Tibial nerve (tissue), 4 donors: ENCODE measurements around the gene CNDP1.

Experiments used
- EP300 ChIP-seq, 2 donors: sonication (generic); formaldehyde crosslinking; IDR thresholded peaks; one replicate each; pipeline ENCODE4 v1.6.1; 2017; ENCODE audit warnings: antibody characterized with exemption in 2 of 2, mild to moderate bottlenecking in 1 of 2
- TF ChIP-seq, protein P1 (sequence below), 5 experiments: fragments of 200-600 bp in 3 of 5; fragments of 450-650 bp in 2 of 5; sonication (generic) in 3 of 5; IDR thresholded peaks; one replicate each; pipeline ENCODE4 v1.5.1; 2016 to 2019; ENCODE audit warnings: antibody characterized with exemption in 5 of 5, mild to moderate bottlenecking in 3 of 5, moderate library complexity in 2 of 5

DNA sequence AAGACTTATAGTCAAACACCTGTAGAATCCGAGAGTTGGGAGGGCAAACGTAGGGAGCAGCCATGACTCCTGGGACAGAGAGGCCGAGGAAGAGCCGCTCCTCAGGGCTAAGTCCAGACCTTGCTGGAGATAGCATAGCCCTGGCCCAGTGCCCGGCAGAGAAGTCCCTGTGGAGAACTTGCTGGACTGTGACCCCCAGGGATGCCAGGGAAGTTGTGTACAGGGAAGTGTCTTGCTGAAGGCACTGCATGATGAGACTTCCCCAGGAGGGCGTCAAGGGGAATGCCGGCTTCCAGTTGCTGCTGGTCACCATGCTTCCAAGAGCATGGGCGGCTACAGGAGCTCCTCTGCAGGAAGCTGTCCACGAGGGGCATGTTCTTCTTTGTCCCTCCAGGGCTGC lies 8.6 kb upstream of the CNDP1 start:
- TF ChIP-seq, protein P1, sequence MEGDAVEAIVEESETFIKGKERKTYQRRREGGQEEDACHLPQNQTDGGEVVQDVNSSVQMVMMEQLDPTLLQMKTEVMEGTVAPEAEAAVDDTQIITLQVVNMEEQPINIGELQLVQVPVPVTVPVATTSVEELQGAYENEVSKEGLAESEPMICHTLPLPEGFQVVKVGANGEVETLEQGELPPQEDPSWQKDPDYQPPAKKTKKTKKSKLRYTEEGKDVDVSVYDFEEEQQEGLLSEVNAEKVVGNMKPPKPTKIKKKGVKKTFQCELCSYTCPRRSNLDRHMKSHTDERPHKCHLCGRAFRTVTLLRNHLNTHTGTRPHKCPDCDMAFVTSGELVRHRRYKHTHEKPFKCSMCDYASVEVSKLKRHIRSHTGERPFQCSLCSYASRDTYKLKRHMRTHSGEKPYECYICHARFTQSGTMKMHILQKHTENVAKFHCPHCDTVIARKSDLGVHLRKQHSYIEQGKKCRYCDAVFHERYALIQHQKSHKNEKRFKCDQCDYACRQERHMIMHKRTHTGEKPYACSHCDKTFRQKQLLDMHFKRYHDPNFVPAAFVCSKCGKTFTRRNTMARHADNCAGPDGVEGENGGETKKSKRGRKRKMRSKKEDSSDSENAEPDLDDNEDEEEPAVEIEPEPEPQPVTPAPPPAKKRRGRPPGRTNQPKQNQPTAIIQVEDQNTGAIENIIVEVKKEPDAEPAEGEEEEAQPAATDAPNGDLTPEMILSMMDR (IDR thresholded peaks at IDR 0.05), result no peak
- no peak for TF ChIP-seq EP300 (IDR thresholded peaks at IDR 0.05)
